Psoas muscle (tissue), 8 donors: ENCODE results near the gene SMS. TPM values are rescaled to one million over a fixed set of nuclear protein-coding genes. Genes with fewer than 3 reads are reported as not detected.

Experiments
- ATAC-seq, 4 donors: fragments of 200-7000 bp; cut with Tn5 transposase; one replicate each; pipeline ENCODE4 v1.9.1; 2020; ENCODE audit warnings: moderate library complexity in 3 of 4, mild to moderate bottlenecking in 2 of 4
- DNase-seq, 2 donors: peaks; one replicate each; pipeline ENCODE4 v3.0.0-alpha.2; 2020
- H3K27ac ChIP-seq: fragments of 200-600 bp; one replicate; pipeline ENCODE4 v1.8.0; 2022
- H3K27me3 ChIP-seq, 3 donors: fragments of 200-600 bp in 1 of 3; one replicate each; pipeline versions ENCODE4 v1.6.1 to v1.8.0; 2013 to 2022; ENCODE audit warnings: low read length in 2 of 3, mild to moderate bottlenecking in 2 of 3, moderate library complexity in 1 of 3; ENCODE audit not compliant: insufficient read depth in 3 of 3
- H3K36me3 ChIP-seq, 2 donors: fragments of 200-600 bp in 1 of 2; one replicate each; pipeline versions ENCODE4 v1.6.1 to v1.8.0; 2013 to 2022; ENCODE audit warnings: low read depth in 1 of 2, mild to moderate bottlenecking in 1 of 2, moderate library complexity in 1 of 2; ENCODE audit not compliant: insufficient read depth in 1 of 2
- H3K4me1 ChIP-seq: fragments of 200-600 bp; one replicate; pipeline ENCODE4 v1.8.0; 2022
- H3K4me3 ChIP-seq: fragments of 200-600 bp; one replicate; pipeline ENCODE4 v1.8.0; 2022; ENCODE audit warnings: mild to moderate bottlenecking
- H3K9me3 ChIP-seq: fragments of 200-600 bp; one replicate; pipeline ENCODE4 v1.8.0; 2022
- CTCF ChIP-seq: fragments of 200-600 bp; IDR thresholded peaks from one replicate; pipeline ENCODE4 v1.8.0; 2022; ENCODE audit warnings: antibody characterized with exemption
- WGBS, 3 donors: extraction: QIAGEN DNeasy Blood & Tissue Kit; methylation state at CpG; one replicate each; pipeline versions ENCODE4 v1.1.6 to v1.1.7; 2013; 5-methylcytosine and 5-hydroxymethylcytosine counted together
- intact Hi-C, 2 donors: fragments of 100-400 bp; cut with DNase I; formaldehyde crosslinking; loops; one replicate each; pipeline versions ENCODE4 v1.11.0 to v1.14.2; 2022
- polyA plus RNA-seq, 3 donors: library from polyadenylated mRNA; stranded (reverse); fragments of 200-250 nt; gene quantifications; one replicate each; pipeline ENCODE4 v1.2.3, GENCODE V29; 2013
- total RNA-seq, 4 donors: library from RNA; stranded (reverse); fragmentation: NEBNext Ultra II Directional in 2 of 4; extraction: Animal tissue kit (Norgen Biotek cat#: 25700) in 2 of 4; gene quantifications; one replicate each; pipeline versions ENCODE4 v1.2.1 to v1.2.4, GENCODE V29; 2021 to 2023
- donor health status: healthy with polysubstance abuse.
- donor health status: DM: no; HTN: no; CAD: no; lungs with moderate emphysema.
- donor health status: Bipolar disorder and iron deficiency.
- donor health status: healthy.
- donor health status: DM: yes; HTN: yes; CAD: no.
- donor health status: DM: no; HTN: no; CAD: no.
- donor health status: DM: no; HTN: no; CAD: no.
- donor health status: DM: yes; HTN: yes; CAD: no.

The SMS gene
- total and polyA plus RNA-seq, 7 donors, result 18.6 to 52.9 (median 41.3) TPM

GRCh38 chrX:22039541-22039940 lies 99.0 kb downstream of the SMS start:
- TF ChIP-seq CTCF, result no peak
- 79 to 89% (median 82%) methylated on average over 6 of the region's 6 CpGs for WGBS, 3 donors
- H3K27me3 ChIP-seq, result no peaks in the 10 kb centered on the region
- H3K9me3 ChIP-seq, result no peaks in the 10 kb centered on the region
- no peaks in the 10 kb centered on the region for H3K4me1 ChIP-seq
- ATAC-seq (no peak), DNase-seq (no peak)
- H3K27ac ChIP-seq, result no peak overlapping the region
- intact Hi-C loops, result no loop called here
- H3K36me3 ChIP-seq, result no peaks in the 10 kb centered on the region
- no peak overlapping the region for H3K4me3 ChIP-seq

- 85 to 95% (median 92%) methylated on average over 2 of the region's 2 CpGs for WGBS, 3 donors
- ATAC-seq (no peak), DNase-seq (no peak)
- Histone ChIP-seq H3K9me3 (no peaks in the 10 kb centered on the region), H3K27ac (no peak overlapping the region), H3K4me3 (no peak overlapping the region), H3K4me1 (no peaks in the 10 kb centered on the region), H3K36me3 (no peaks in the 10 kb centered on the region), H3K27me3 (no peaks in the 10 kb centered on the region)
- intact Hi-C loops, result no loop called here
- TF ChIP-seq CTCF, result no peak
Measured at GRCh38 chrX:22040184-22040583, 99.7 kb downstream of the SMS start.

GRCh38 chrX:22041907-22042530 lies 101.5 kb downstream of the SMS start:
- DNase-seq (no peak), ATAC-seq (no peak)
- no peak overlapping the region for H3K27ac ChIP-seq
- WGBS, 3 donors, result 54 to 78% (median 54%) methylated on average over 11 of the region's 11 CpGs
- TF ChIP-seq CTCF, result no peak
- H3K4me1 ChIP-seq, result no peaks in the 10 kb centered on the region
- intact Hi-C loops, result no loop called here
- no peaks in the 10 kb centered on the region for H3K9me3 ChIP-seq
- H3K4me3 ChIP-seq, result no peak overlapping the region
- H3K36me3 ChIP-seq, result no peaks in the 10 kb centered on the region
- no peaks in the 10 kb centered on the region for H3K27me3 ChIP-seq

GRCh38 chrX:22043872-22044271 lies 103.4 kb downstream of the SMS start:
- no peaks in the 10 kb centered on the region for H3K9me3 ChIP-seq

More at GRCh38 chrX:22043872-22044271, 103.4 kb downstream of the SMS start:
- no peak for TF ChIP-seq CTCF
- DNase-seq (no peak), ATAC-seq (no peak)
- Histone ChIP-seq H3K27me3 (no peaks in the 10 kb centered on the region), H3K36me3 (no peaks in the 10 kb centered on the region), H3K4me3 (no peak overlapping the region), H3K27ac (no peak overlapping the region), H3K4me1 (no peaks in the 10 kb centered on the region)
- intact Hi-C loops, result no loop called here
- WGBS, 3 donors, result 46 to 83% (median 75%) methylated on average over 4 of the region's 4 CpGs

Other genes with a start within 250 kb of the SMS start
- gene SMPX, start 182.6 kb upstream of the SMS start, total RNA-seq, result 100 to 1,000 TPM; 273 to 863 (median 490) TPM
- 100 to 1,000 TPM; 207 to 471 (median 427) TPM for gene SMPX, start 182.6 kb upstream of the SMS start, polyA plus RNA-seq
- gene MBTPS2, start 101.1 kb upstream of the SMS start, total RNA-seq, result 10 to 100 TPM; 12.0 to 14.6 (median 13.2) TPM
- 1 to 10 TPM; 3.0 to 8.0 (median 4.8) TPM for gene MBTPS2, start 101.1 kb upstream of the SMS start, polyA plus RNA-seq
- 1 to 10 TPM in 3 of 4 donors, under 1 TPM in 1; 0.58 to 1.8 (median 1.2) TPM for gene YY2, start 84.7 kb upstream of the SMS start, total RNA-seq
- 1 to 10 TPM in 2 of 3 donors, under 1 TPM in 1; 0.48 to 1.9 (median 1.1) TPM for gene YY2, start 84.7 kb upstream of the SMS start, polyA plus RNA-seq
- gene PHEX, start 91.6 kb downstream of the SMS start, total RNA-seq, result under 1 TPM in 2 of 4 donors, not detected in 2; 0.04 to 0.11 TPM
- under 1 TPM in 2 of 3 donors, not detected in 1; 0.01 to 0.04 TPM for gene PHEX, start 91.6 kb downstream of the SMS start, polyA plus RNA-seq